HTR-8/SVneo (cell line): ENCODE data around the gene VAPB.

Source experiments
- DNase-seq: peaks from one replicate; pipeline ENCODE4 v3.0.0; 2011; ENCODE audit warnings: low spot score, mixed read lengths; ENCODE audit not compliant: insufficient read length
- FAIRE-seq: peaks from 2 replicates; lab custom pipeline; 2011; peaks lifted over from hg19 to GRCh38; lab: Jason Lieb, UNC

VAPB gene

GRCh38 chr20:58432186-58432954 is 43.3 kb downstream of the VAPB start:
- peak; percentile 38 for FAIRE-seq
- DNase-seq, result no peak

- DNase-seq (no peak), FAIRE-seq (peak; percentile 85)
These were observed 44.1 kb downstream of the VAPB start for GRCh38 chr20:58433029-58433647.

- FAIRE-seq (peak; percentile 96), DNase-seq (peak; percentile 84)
These were observed 44.7 kb downstream of the VAPB start for GRCh38 chr20:58433759-58434158.

- no peak for FAIRE-seq
- DNase-seq, result no peak
These were observed 45.3 kb downstream of the VAPB start for GRCh38 chr20:58434326-58434725.

GRCh38 chr20:58435237-58435636 is 46.2 kb downstream of the VAPB start:
- FAIRE-seq, result peak; percentile 66
- no peak for DNase-seq

- FAIRE-seq (no peak), DNase-seq (no peak)
These were observed 48.0 kb downstream of the VAPB start for GRCh38 chr20:58436868-58437645.

- DNase-seq (no peak), FAIRE-seq (no peak)
These were observed 50.2 kb downstream of the VAPB start for GRCh38 chr20:58438970-58439808.

- FAIRE-seq (peak; percentile 92), DNase-seq (no peak)
These were observed 51.2 kb downstream of the VAPB start for GRCh38 chr20:58440021-58440767.

GRCh38 chr20:58441723-58442122 is 52.7 kb downstream of the VAPB start:
- FAIRE-seq (no peak), DNase-seq (no peak)

- FAIRE-seq (peak; percentile 72), DNase-seq (no peak)
These were observed 55.8 kb downstream of the VAPB start for GRCh38 chr20:58444746-58445255.

- DNase-seq (no peak), FAIRE-seq (peak; percentile 60)
These were observed 57.4 kb downstream of the VAPB start for GRCh38 chr20:58446264-58446959.

GRCh38 chr20:58446960-58447265 is 57.9 kb downstream of the VAPB start:
- DNase-seq (no peak), FAIRE-seq (peak; percentile 42)

- FAIRE-seq, result peak; percentile 91
- peak; percentile 91 for DNase-seq
These were observed 58.7 kb downstream of the VAPB start for GRCh38 chr20:58447511-58448391.

GRCh38 chr20:58448958-58449357 is 59.9 kb downstream of the VAPB start:
- FAIRE-seq (peak; percentile 52), DNase-seq (no peak)

- DNase-seq (no peak), FAIRE-seq (peak; percentile 59)
These were observed 60.7 kb downstream of the VAPB start for GRCh38 chr20:58449681-58450221.

GRCh38 chr20:58450254-58450653 is 61.2 kb downstream of the VAPB start:
- peak; percentile 80 for FAIRE-seq
- no peak for DNase-seq

GRCh38 chr20:58452667-58453255 is 63.7 kb downstream of the VAPB start:
- FAIRE-seq (peak; percentile 84), DNase-seq (no peak)
